Astrocyte (in vitro differentiated cells and primary cell): ENCODE data around the gene CNGB1.

Experiments used
- CTCF ChIP-seq: IDR thresholded peaks from 2 replicates; pipeline ENCODE4 v1.5.1; 2011; ENCODE audit warnings: low read depth, mild to moderate bottlenecking, inconsistent platforms, low read length, moderate library complexity; ENCODE audit not compliant: insufficient read depth
- EZH2 ChIP-seq: IDR thresholded peaks from 2 replicates; pipeline ENCODE4 v1.6.1; 2012; ENCODE audit warnings: mild to moderate bottlenecking, low read length, inconsistent platforms; ENCODE audit not compliant: insufficient read depth

GRCh38 chr16:57964157-57964700 is 6.7 kb downstream of the CNGB1 start:
- TF ChIP-seq CTCF (no peak), EZH2 (no peak)
